NCI-H82 treated with DMSO at 0.1 percent for 48 hours (cell line): Measurements from ENCODE around the gene ACAD11.
A peak's percentile ranks its signal among the peaks of the same experiment; 100 is the strongest.

ENCODE experiments used
- DNase-seq: peaks from one replicate; lab custom pipeline; 2025; ENCODE audit not compliant: unreplicated experiment; lab: John Stamatoyannopoulos, UW

The ACAD11 gene

DNA sequence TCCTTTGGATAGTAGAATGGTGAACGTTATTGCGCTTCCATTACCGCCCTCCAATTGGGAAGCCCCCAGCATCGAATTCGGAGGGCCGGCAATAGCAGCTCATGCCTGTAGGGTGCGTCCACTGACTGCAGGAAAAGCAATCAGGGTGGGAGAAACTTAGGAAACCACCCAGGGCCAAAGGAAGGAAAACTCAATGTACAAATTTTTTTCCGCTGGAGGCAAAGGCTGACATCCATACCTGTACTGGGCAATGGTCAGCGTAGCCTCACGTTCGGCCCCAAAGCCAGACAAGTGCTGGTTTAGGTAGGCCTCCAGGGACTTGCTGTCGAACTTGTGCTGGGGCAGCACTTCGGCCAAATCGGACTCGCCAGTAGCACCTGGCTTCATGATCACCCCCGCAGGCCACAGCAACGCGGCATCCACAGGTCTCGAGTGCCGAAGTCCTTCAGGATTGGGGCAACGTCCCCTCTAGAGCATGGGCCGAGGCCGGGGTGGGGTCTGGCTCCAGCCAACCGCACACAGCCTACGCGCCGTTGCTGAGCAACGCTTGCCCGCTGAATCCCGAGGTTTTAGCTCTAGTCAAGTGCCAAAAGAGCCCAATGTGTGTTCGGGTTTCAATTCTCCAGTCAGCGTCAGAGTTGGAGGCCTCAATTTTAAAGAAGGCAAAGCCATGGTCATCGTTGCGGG is at the start of gene ACAD11:
Gene ACAD11, minus strand, starts transcription at position 445 of the 687 bp plus-strand sequence. Its CDS starts 58 bp downstream, at position 387.
- DNase-seq, result peak; percentile 75

- DNase-seq, result no peak
Measured at GRCh38 chr3:132703733-132704132, 44.1 kb upstream of the ACAD11 start.

DNA sequence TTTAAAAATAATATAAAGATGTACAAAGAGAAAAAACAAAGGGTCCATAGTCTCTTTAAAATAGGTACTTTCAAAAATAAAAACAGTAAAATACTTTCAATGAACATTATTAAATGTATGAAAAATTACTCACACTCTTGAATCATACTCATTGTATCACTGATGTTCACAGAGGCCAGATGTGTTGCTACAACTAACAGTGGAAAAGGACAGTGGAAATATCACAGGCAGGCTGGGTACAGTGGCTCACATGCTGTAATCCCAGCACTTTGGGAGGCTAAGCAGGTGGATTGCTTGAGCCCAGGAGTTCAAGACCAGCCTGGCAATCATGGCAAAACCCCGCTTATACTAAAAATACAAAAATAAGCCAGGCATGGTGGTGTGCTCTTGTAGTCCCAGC is 35.8 kb upstream of the ACAD11 start:
- DNase-seq, result no peak

- no peak for DNase-seq
Measured at GRCh38 chr3:132694991-132695390, 35.4 kb upstream of the ACAD11 start.

- DNase-seq, result no peak
Measured at GRCh38 chr3:132690040-132690439, 30.4 kb upstream of the ACAD11 start.

GRCh38 chr3:132682201-132682600 is 22.6 kb upstream of the ACAD11 start:
- no peak for DNase-seq

GRCh38 chr3:132681421-132681820 is 21.8 kb upstream of the ACAD11 start:
- DNase-seq, result no peak

- DNase-seq, result no peak
Measured at GRCh38 chr3:132679911-132680310, 20.3 kb upstream of the ACAD11 start.

DNA sequence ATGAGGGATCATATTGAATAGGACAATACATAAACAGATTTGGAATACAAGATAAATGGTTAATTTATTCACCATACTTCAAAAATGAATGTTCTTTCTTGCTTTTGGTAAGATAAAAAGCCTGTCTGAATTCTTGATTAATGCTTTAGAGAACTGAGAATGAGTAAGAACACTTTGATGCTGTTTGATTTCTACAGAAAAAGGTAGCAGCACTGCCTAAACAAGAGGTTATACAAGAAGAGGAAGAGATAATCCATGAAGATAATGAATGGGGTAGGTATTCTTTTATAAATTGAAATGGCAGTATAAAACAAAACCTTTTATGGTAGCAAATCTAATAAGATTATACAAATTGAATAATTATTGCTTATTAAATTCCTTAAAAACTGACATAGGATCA is 15.8 kb upstream of the ACAD11 start:
- no peak for DNase-seq

- no peak for DNase-seq
Measured at GRCh38 chr3:132669256-132669777, 9.7 kb upstream of the ACAD11 start.

GRCh38 chr3:132665230-132665745 is 5.7 kb upstream of the ACAD11 start:
- no peak for DNase-seq

DNA sequence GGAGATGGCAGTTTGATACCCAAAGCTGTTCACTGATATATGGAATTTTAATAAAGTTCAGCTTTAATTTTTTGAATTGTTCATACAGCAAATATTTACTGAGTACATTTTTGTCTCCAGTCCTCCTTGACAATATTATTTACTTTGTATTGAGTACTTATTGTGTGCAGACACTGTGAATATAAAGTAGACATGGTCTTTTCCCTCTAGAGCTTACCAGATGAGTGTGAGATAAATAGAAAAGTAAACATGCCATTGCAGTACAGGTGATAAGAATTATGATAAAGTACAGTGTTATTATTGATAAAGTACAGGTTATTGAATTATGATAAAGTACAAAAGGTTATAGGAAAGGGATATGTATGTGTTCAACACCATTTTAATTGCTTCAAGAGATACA is 2.6 kb upstream of the ACAD11 start:
- DNase-seq, result no peak

- no peak for DNase-seq
Measured at GRCh38 chr3:132661101-132661500, 1.5 kb upstream of the ACAD11 start.

DNA sequence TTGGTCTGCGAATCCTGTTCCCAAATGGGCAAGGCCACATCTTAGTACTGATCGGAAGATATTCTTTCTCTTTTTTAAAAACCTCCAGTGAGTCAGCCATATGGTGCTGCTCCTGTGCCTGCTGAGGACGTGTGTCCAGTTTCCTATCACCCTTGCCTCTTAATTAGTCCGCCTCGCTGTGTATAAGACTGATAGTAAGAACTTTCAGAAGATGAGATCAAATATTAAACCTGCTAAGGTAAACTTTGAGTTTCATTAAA is 1.1 kb upstream of the ACAD11 start:
- DNase-seq, result peak; percentile 11

DNA sequence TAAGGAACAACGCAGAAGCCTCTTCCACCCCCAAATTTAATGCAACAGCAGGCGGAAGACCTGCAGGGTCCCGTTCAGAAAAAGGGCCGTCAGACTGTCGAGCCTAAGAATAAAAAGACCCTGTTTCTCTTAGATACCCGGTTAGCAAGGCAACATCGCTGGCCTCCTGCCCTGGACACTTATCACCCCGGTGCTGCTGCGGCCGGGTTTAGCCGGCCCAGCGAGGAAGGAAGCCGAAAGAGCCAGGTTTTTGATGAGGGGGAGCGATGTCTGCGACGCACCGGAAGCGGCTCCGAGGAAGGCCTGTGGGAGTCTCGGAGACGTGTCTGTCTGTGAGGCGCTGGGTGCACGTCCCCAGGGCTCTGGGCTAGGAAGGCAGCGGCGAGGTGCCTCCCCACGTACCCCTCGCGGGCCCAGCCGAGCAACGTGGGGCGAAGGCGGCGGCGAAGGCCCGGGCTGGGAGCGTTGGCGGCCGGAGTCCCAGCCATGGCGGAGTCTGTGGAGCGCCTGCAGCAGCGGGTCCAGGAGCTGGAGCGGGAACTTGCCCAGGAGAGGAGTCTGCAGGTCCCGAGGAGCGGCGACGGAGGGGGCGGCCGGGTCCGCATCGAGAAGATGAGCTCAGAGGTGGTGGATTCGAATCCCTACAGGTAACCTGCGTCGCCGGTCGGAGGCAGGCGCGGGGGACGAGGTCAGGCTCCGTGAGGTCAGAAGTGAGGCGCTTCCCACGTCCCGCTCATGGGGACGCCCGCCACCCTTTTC is 622 bp upstream of the ACAD11 start, which contains the start of gene UBA5:
Gene UBA5, plus strand, starts transcription at position 278 of the 759 bp plus-strand sequence. Its CDS starts 209 bp downstream, at position 487.
- DNase-seq, result peak; percentile 36

- peak; percentile 75 for DNase-seq
Measured at GRCh38 chr3:132659000-132659364, 627 bp downstream of the ACAD11 start.

DNA sequence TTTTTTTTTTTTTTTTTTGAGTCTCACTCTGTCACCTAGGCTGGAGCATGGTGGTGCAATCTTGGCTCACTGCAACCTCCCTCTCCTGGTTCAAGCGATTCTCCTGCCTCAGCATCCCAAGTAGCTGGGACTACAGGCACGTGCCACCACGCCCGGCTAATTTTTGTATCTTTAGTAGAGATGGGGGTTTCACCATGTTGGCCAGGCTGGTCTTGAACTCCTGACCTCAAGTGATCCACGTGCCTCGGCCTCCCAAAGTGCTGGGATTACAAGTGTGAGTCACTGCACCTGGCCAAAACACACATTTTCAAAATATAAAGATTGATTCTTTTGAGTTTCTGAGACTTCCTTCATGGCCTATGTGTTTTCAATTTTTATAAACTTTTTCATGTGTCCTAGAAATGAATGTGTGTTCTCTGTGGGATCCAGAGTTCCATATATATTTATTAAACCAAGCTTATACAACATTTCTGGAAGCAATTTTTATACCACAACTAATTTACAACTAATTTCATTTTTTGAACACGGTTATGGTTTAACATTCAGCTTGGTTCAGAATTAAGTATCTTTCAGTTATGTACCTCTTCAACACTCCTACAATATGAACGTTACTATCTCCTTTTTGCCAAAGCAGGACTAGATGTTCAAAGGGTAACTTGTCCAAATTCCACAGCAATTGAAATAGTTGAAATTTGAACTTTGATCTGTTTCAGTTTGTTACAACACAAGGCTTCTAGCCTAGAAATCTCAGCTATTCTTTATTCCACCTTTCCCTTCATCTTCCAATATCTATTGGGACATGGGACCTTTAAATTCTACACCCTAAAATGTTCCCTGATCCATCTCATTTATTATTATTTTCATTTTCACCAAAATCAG is 1.5 kb downstream of the ACAD11 start:
- DNase-seq, result no peak

- no peak for DNase-seq
Measured at GRCh38 chr3:132655471-132655870, 4.1 kb downstream of the ACAD11 start.

- no peak for DNase-seq
Measured at GRCh38 chr3:132654721-132655120, 4.9 kb downstream of the ACAD11 start.

DNA sequence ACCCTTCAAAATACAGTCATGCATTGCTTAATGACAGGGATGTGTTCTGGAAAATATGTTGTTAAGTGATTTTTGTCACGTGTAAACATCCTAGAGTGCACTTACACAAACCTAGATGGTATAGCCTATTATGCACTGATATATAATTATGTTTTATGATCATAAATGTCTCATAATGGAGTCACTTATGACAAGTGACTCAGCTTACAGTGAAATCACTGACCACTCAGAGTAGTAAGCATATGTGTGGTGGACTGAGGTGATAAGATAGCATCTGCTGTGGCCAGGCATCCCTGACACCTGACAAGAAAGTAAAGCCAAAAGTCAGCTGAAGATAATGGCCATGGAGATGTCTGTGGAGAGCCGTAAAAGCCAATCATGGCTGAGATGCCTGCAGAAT is 5.4 kb downstream of the ACAD11 start:
- no peak for DNase-seq

DNA sequence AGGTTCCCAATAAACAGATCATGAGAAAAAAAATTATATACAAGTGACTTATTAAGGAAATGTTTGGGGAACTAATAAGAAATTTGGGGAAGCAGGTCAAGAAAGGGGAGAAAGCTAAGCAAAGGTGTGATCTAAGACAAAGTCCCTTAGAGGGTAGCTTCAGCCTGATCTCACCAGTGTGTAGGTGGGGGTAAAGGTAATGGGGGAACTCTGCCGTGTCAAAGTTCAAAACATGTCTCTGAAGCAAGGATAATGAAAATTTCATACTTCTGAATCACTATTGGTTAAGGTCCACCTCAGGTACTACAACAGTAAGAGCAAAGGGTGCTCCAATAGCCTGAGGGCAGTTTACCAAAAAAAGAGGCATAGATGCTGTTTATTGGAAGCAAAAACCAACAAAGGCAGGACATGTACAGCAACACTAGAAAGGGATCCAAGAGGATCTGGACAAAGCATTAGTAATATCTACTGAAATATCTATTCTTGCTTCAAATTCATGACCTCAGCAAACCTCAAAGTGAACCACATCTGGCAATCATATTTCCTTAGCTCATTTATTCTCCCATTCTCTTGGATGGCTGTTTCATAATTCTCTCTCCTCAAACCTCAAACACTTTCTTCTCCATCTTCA is 6.9 kb downstream of the ACAD11 start:
- DNase-seq, result no peak
